Panc1 (cell line): ENCODE results near the gene C12orf54. TPM values are rescaled to one million over a fixed set of nuclear protein-coding genes. Genes with fewer than 3 reads are reported as not detected.
"Not testable (repeated sequence)": the region's sequence is repeated elsewhere in the genome, so short reads cannot be mapped to it uniquely, and the experiment has no call there.

Source experiments
- ATAC-seq: fragments of 200-7000 bp; cut with Tn5 transposase; 2 replicates; pipeline ENCODE4 v1.9.1; 2020; ENCODE audit warnings: mild to moderate bottlenecking, moderate library complexity
- BruUV-seq: library from RNA; stranded (reverse); fragments of 400-500 nt; replicated peaks from 2 replicates; lab custom pipeline; 2021; lab: Mats Ljungman, UMichigan
- CTCF ChIA-PET: fragments of 300-600 bp; sonication (Branson Sonifier 250); formaldehyde crosslinking; loops from one replicate; lab custom pipeline; 2022; ENCODE audit warnings: antibody characterized with exemption; lab: Charles Lee
- POLR2A ChIA-PET: fragments of 300-600 bp; sonication (Branson Sonifier 250); formaldehyde crosslinking; loops from one replicate; lab custom pipeline; 2022; ENCODE audit warnings: antibody characterized with exemption; lab: Charles Lee
- DNase-seq: peaks from one replicate; pipeline ENCODE4 v3.0.0-alpha.2; 2010; ENCODE audit warnings: low read depth, low spot score
- H3K27ac ChIP-seq: 2 replicates; pipeline ENCODE4 v1.5.1; 2011; ENCODE audit warnings: mild to moderate bottlenecking, low read length, inconsistent platforms
- H3K27me3 ChIP-seq: fragments of 200-500 bp; sonication (Bioruptor generic); 2 replicates; pipeline ENCODE4 v1.6.0; 2014; ENCODE audit warnings: low read length, inconsistent platforms; ENCODE audit not compliant: control insufficient read depth, insufficient read depth
- H3K36me3 ChIP-seq: fragments of 200-500 bp; sonication (Bioruptor generic); 2 replicates; pipeline ENCODE4 v1.5.1; 2014; ENCODE audit warnings: inconsistent platforms, mild to moderate bottlenecking, low read length, moderate library complexity; ENCODE audit not compliant: control insufficient read depth, insufficient read depth
- H3K4me1 ChIP-seq: 2 replicates; pipeline ENCODE4 v1.5.1; 2011; ENCODE audit warnings: inconsistent platforms, mild to moderate bottlenecking, low read length, moderate library complexity; ENCODE audit not compliant: control insufficient read depth, insufficient read depth
- H3K4me3 ChIP-seq, 2 experiments: 2 replicates each; pipeline ENCODE4 v1.5.1; 2011 to 2012; ENCODE audit warnings: low read depth in 2 of 2, low read length in 2 of 2, mild to moderate bottlenecking in 2 of 2, inconsistent platforms in 1 of 2, moderate library complexity in 1 of 2
- H3K9me3 ChIP-seq: fragments of 200-500 bp; sonication (Bioruptor generic); 2 replicates; pipeline ENCODE4 v1.5.1; 2014; ENCODE audit warnings: low read depth, mild to moderate bottlenecking, inconsistent platforms, low read length, moderate library complexity; ENCODE audit not compliant: control insufficient read depth, insufficient read depth
- POLR2AphosphoS5 ChIP-seq: IDR thresholded peaks from 2 replicates; pipeline ENCODE4 v1.6.1; 2012; ENCODE audit warnings: mild to moderate bottlenecking, low read depth, low read length, moderate library complexity
- SIN3A ChIP-seq: IDR thresholded peaks from 2 replicates; pipeline ENCODE4 v1.6.1; 2012; ENCODE audit warnings: low read depth, mild to moderate bottlenecking, low read length, moderate library complexity, borderline replicate concordance; ENCODE audit not compliant: insufficient read depth
- TCF7L2 ChIP-seq: IDR thresholded peaks from 2 replicates; pipeline ENCODE4 v1.6.1; 2011; ENCODE audit warnings: mild to moderate bottlenecking, low read depth, low read length, inconsistent platforms
- in situ Hi-C: cut with HindIII; loops from 2 replicates; pipeline ENCODE4 v1.10.0; 2016; ENCODE audit warnings: low sequenced_read_pairs, low pct_unique_long_range_greater_than_20kb
- intact Hi-C: fragments of 100-400 bp; cut with micrococcal nuclease; formaldehyde crosslinking; loops from one replicate; pipeline ENCODE4 v1.10.0; 2022; ENCODE audit not compliant: unreplicated experiment
- total RNA-seq: library from RNA; stranded (reverse); gene quantifications from one replicate; pipeline ENCODE4 v1.2.1, GENCODE V29; 2021; ENCODE audit not compliant: unreplicated experiment
- TF ChIP-seq, protein P1 (sequence below): fragments of 450-650 bp; IDR thresholded peaks from 2 replicates; pipeline ENCODE4 v1.5.1; 2017; ENCODE audit warnings: mild to moderate bottlenecking
- TF ChIP-seq, protein P2 (sequence below), 2 experiments: IDR thresholded peaks; 2 replicates each; pipeline ENCODE4 v1.6.1; 2011 to 2012; ENCODE audit warnings: low read depth in 2 of 2, control low read depth in 1 of 2, low read length in 1 of 2, mild to moderate bottlenecking in 1 of 2, moderate library complexity in 1 of 2; ENCODE audit not compliant: insufficient read depth in 1 of 2

C12orf54 gene
- total RNA-seq, 1 experiment from 2014 or later = not detected

DNA sequence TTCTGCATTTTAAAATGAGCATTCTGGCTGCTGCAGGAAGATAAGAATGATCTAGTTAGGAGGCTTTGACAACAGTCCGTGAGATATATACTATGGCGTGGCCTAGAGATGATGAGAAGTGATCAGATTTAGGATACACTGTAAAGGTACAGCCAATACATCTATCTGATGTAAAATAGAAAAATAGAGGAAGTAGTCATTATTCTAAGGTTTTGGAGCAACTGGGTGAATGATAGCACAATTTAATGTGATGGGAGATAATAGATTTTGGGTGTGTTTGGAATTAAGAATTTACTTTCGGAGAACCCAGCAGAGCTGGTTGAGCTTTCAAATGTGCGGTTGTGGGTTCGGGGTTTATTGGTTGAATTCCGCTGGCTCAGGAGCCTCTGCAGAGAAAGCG is 10.0 kb upstream of the C12orf54 start, which contains the start of gene ANP32D:
TSS of gene ANP32D (plus strand) at position 301 of the 400 bp plus-strand sequence. CDS start 106 bp downstream, outside the sequence.
- DNase-seq (no peak), ATAC-seq (no peak)
- H3K4me1 ChIP-seq = no peaks in the 10 kb centered on the region
- TF ChIP-seq TCF7L2 (no peak), SIN3A (no peak), POLR2AphosphoS5 (no peak)
- TF ChIP-seq, protein P1, sequence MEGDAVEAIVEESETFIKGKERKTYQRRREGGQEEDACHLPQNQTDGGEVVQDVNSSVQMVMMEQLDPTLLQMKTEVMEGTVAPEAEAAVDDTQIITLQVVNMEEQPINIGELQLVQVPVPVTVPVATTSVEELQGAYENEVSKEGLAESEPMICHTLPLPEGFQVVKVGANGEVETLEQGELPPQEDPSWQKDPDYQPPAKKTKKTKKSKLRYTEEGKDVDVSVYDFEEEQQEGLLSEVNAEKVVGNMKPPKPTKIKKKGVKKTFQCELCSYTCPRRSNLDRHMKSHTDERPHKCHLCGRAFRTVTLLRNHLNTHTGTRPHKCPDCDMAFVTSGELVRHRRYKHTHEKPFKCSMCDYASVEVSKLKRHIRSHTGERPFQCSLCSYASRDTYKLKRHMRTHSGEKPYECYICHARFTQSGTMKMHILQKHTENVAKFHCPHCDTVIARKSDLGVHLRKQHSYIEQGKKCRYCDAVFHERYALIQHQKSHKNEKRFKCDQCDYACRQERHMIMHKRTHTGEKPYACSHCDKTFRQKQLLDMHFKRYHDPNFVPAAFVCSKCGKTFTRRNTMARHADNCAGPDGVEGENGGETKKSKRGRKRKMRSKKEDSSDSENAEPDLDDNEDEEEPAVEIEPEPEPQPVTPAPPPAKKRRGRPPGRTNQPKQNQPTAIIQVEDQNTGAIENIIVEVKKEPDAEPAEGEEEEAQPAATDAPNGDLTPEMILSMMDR = no peak
- TF ChIP-seq, protein P2, sequence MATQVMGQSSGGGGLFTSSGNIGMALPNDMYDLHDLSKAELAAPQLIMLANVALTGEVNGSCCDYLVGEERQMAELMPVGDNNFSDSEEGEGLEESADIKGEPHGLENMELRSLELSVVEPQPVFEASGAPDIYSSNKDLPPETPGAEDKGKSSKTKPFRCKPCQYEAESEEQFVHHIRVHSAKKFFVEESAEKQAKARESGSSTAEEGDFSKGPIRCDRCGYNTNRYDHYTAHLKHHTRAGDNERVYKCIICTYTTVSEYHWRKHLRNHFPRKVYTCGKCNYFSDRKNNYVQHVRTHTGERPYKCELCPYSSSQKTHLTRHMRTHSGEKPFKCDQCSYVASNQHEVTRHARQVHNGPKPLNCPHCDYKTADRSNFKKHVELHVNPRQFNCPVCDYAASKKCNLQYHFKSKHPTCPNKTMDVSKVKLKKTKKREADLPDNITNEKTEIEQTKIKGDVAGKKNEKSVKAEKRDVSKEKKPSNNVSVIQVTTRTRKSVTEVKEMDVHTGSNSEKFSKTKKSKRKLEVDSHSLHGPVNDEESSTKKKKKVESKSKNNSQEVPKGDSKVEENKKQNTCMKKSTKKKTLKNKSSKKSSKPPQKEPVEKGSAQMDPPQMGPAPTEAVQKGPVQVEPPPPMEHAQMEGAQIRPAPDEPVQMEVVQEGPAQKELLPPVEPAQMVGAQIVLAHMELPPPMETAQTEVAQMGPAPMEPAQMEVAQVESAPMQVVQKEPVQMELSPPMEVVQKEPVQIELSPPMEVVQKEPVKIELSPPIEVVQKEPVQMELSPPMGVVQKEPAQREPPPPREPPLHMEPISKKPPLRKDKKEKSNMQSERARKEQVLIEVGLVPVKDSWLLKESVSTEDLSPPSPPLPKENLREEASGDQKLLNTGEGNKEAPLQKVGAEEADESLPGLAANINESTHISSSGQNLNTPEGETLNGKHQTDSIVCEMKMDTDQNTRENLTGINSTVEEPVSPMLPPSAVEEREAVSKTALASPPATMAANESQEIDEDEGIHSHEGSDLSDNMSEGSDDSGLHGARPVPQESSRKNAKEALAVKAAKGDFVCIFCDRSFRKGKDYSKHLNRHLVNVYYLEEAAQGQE (IDR thresholded peaks at IDR 0.05; ENCODE audit: insufficient read depth in 1 of 2, low read depth in 2 of 2, low read length in 1 of 2) = no peak
- intact Hi-C loops (no loop called here), in situ Hi-C loops (no loop called here)
- H3K9me3 ChIP-seq = no peaks in the 10 kb centered on the region
- POLR2A ChIA-PET = no interaction called here
- CTCF ChIA-PET = interaction anchor here (0.7 kb wide), 1 partner anchor 230 kb away, joined by 16 read pairs; no protein-coding TSS in a partner anchor
- H3K4me3 ChIP-seq = no peak within 1 kb of the TSS
- H3K27ac ChIP-seq = no peak within 1 kb of the TSS
- no peaks in the 10 kb centered on the region for H3K36me3 ChIP-seq
- no TSS peak for BruUV-seq
- no peaks in the 10 kb centered on the region for H3K27me3 ChIP-seq

DNA sequence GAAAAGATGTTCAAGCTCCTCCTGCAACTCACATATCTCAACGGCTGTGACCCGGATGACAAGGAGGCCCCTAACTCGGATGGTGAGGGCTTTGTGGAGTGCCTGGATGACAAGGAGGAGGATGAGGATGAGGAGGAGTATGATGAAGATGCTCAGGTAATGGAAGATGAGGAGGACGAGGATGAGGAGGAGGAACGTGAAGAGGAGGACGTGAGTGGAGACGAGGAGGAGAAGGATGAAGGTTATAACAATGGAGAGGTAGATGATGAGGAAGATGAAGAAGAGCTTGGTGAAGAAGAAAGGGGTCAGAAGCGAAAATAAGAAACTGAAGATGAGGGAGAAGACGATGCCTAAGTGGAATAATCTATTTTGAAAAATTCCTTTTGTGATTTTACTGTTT is 9.2 kb upstream of the C12orf54 start:
- Histone ChIP-seq H3K36me3 (no peaks in the 10 kb centered on the region), H3K27me3 (no peaks in the 10 kb centered on the region), H3K27ac (no peak overlapping the region), H3K4me1 (no peaks in the 10 kb centered on the region), H3K4me3 (no peak overlapping the region), H3K9me3 (no peaks in the 10 kb centered on the region)
- in situ Hi-C loops (no loop called here), intact Hi-C loops (no loop called here)
- no TSS peak for BruUV-seq
- TF ChIP-seq, protein P1 = no peak
- TF ChIP-seq, protein P2 (IDR thresholded peaks at IDR 0.05; ENCODE audit: insufficient read depth in 1 of 2, low read depth in 2 of 2, low read length in 1 of 2) = no peak
- CTCF ChIA-PET = no interaction called here
- ATAC-seq (no peak), DNase-seq (no peak)
- POLR2A ChIA-PET = no interaction called here

DNA sequence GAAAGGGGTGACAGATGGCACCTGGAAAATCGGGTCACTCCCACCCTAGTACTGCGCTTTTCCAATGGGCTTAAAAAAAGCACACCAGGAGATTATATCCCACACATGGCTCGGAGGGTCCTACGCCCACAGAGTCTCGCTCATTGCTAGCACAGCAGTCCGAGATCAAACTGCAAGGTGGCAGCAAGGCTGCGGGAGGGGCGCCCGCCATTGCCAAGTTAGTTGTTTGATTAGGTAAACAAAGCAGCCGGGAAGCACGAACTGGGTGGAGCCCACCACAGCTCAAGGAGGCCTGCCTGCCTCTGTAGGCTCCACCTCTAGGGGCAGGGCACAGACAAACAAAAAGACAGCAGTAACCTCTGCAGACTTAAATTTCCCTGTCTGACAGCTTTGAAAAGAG is 7.8 kb upstream of the C12orf54 start:
- H3K27ac ChIP-seq, intact Hi-C loops, POLR2A ChIA-PET, BruUV-seq, H3K27me3 ChIP-seq, H3K36me3 ChIP-seq, DNase-seq, H3K4me1 ChIP-seq, in situ Hi-C loops, H3K4me3 ChIP-seq, CTCF ChIA-PET, ATAC-seq, H3K9me3 ChIP-seq: not testable (repeated sequence)
